H9 (cell line): ENCODE data around the gene FAF1. TPM values are rescaled to one million over a fixed set of nuclear protein-coding genes. Genes with fewer than 3 reads are reported as not detected.

Experiments
- DNase-seq: peaks from one replicate; pipeline ENCODE4 v3.0.0-alpha.2; 2017
- H2AFZ ChIP-seq: one replicate; pipeline ENCODE4 v1.6.1; 2013; ENCODE audit warnings: mild to moderate bottlenecking, low read length, control low read depth, moderate library complexity
- H2AK5ac ChIP-seq: 2 replicates; pipeline ENCODE4 v1.6.1; 2013; ENCODE audit warnings: low read length, control low read depth, mixed read lengths; ENCODE audit not compliant: insufficient read length
- H2BK120ac ChIP-seq: one replicate; pipeline ENCODE4 v1.6.1; 2013; ENCODE audit warnings: low read depth, mild to moderate bottlenecking, low read length, control low read depth, inconsistent platforms; ENCODE audit not compliant: poor library complexity, severe bottlenecking
- H2BK12ac ChIP-seq: 2 replicates; pipeline ENCODE4 v1.6.1; 2013; ENCODE audit warnings: low read length, control low read depth, mixed read lengths, low read depth; ENCODE audit not compliant: insufficient read length
- H2BK15ac ChIP-seq: 2 replicates; pipeline ENCODE4 v1.6.1; 2013; ENCODE audit warnings: low read depth, low read length, control low read depth
- H2BK20ac ChIP-seq: one replicate; pipeline ENCODE4 v1.6.1; 2013; ENCODE audit warnings: low read depth, mild to moderate bottlenecking, low read length, control low read depth, inconsistent platforms; ENCODE audit not compliant: poor library complexity, severe bottlenecking
- H2BK5ac ChIP-seq: 2 replicates; pipeline ENCODE4 v1.6.1; 2013; ENCODE audit warnings: low read length, control low read depth, mixed read lengths; ENCODE audit not compliant: insufficient read length
- H3K14ac ChIP-seq: 2 replicates; pipeline ENCODE4 v1.6.1; 2013; ENCODE audit warnings: low read length, control low read depth; ENCODE audit not compliant: insufficient read depth
- H3K18ac ChIP-seq: 2 replicates; pipeline ENCODE4 v1.6.1; 2013; ENCODE audit warnings: low read depth, mild to moderate bottlenecking, mixed read lengths, low read length, control low read depth; ENCODE audit not compliant: insufficient read length
- H3K23ac ChIP-seq: 2 replicates; pipeline ENCODE4 v1.6.1; 2013; ENCODE audit warnings: low read length, control low read depth, mixed read lengths, low read depth; ENCODE audit not compliant: insufficient read length
- H3K23me2 ChIP-seq: 2 replicates; pipeline ENCODE4 v1.6.1; 2013; ENCODE audit warnings: low read depth, mild to moderate bottlenecking, mixed read lengths, low read length, control low read depth; ENCODE audit not compliant: insufficient read length, poor library complexity, severe bottlenecking
- H3K27ac ChIP-seq: 2 replicates; pipeline ENCODE4 v1.5.1; 2013; ENCODE audit warnings: low read length, control low read depth, mixed read lengths, low read depth; ENCODE audit not compliant: insufficient read length
- H3K27me3 ChIP-seq: 2 replicates; pipeline ENCODE4 v1.6.1; 2013; ENCODE audit warnings: low read length, control low read depth, inconsistent platforms; ENCODE audit not compliant: insufficient read depth
- H3K4ac ChIP-seq: 2 replicates; pipeline ENCODE4 v1.6.1; 2013; ENCODE audit warnings: low read depth, mild to moderate bottlenecking, control low read depth, inconsistent platforms, low read length, moderate library complexity
- H3K4me1 ChIP-seq: 2 replicates; pipeline ENCODE4 v1.6.1; 2013; ENCODE audit warnings: low read length, control low read depth, inconsistent platforms; ENCODE audit not compliant: insufficient read depth
- H3K4me2 ChIP-seq: 2 replicates; pipeline ENCODE4 v1.6.1; 2013; ENCODE audit warnings: low read length, control low read depth, mixed read lengths; ENCODE audit not compliant: insufficient read length, insufficient read depth
- H3K56ac ChIP-seq: 2 replicates; pipeline ENCODE4 v1.6.1; 2013; ENCODE audit warnings: low read depth, mild to moderate bottlenecking, mixed read lengths, low read length, control low read depth; ENCODE audit not compliant: insufficient read length
- H3K79me1 ChIP-seq: 2 replicates; pipeline ENCODE4 v1.6.1; 2013; ENCODE audit warnings: low read depth, mild to moderate bottlenecking, moderate library complexity, low read length, control low read depth, inconsistent platforms; ENCODE audit not compliant: insufficient read depth, poor library complexity, severe bottlenecking
- H3K79me2 ChIP-seq: 2 replicates; pipeline ENCODE4 v1.6.1; 2013; ENCODE audit warnings: low read length, control low read depth, inconsistent platforms; ENCODE audit not compliant: insufficient read depth
- H3K9ac ChIP-seq: 2 replicates; pipeline ENCODE4 v1.6.1; 2013; ENCODE audit warnings: low read length, control low read depth, mixed read lengths; ENCODE audit not compliant: insufficient read length; ENCODE audit errors: extremely low read depth
- H3K9me3 ChIP-seq: one replicate; pipeline ENCODE4 v1.6.1; 2013; ENCODE audit warnings: low read depth, low read length, inconsistent platforms; ENCODE audit not compliant: control insufficient read depth
- H3T11ph ChIP-seq: one replicate; pipeline ENCODE4 v1.6.1; 2013; ENCODE audit warnings: mild to moderate bottlenecking, low read length, control low read depth, inconsistent platforms
- H4K20me1 ChIP-seq: one replicate; pipeline ENCODE4 v1.6.1; 2013; ENCODE audit not compliant: control insufficient read depth, insufficient read length, insufficient read depth
- H4K5ac ChIP-seq: 2 replicates; pipeline ENCODE4 v1.6.1; 2013; ENCODE audit warnings: low read depth, mild to moderate bottlenecking, mixed read lengths, low read length, control low read depth; ENCODE audit not compliant: insufficient read length
- H4K8ac ChIP-seq: replicated peaks from 2 replicates; pipeline ENCODE4 v1.6.1; 2013; ENCODE audit warnings: low read length, control low read depth, mixed read lengths, low read depth; ENCODE audit not compliant: insufficient read length
- H4K91ac ChIP-seq: 2 replicates; pipeline ENCODE4 v1.6.1; 2013; ENCODE audit warnings: low read depth, mild to moderate bottlenecking, moderate library complexity, mixed read lengths, low read length, control low read depth; ENCODE audit not compliant: insufficient read length
- H3K27ac Mint-ChIP-seq, 3 experiments: 2 replicates in 2 of 3; 3 replicates in 1 of 3; pipeline ENCODE4 v1.8.0; 2020 to 2021; ENCODE audit warnings: mixed read lengths in 3 of 3, mild to moderate bottlenecking in 1 of 3, moderate library complexity in 1 of 3
- H3K27me3 Mint-ChIP-seq: 2 replicates; pipeline ENCODE4 v1.8.0; 2021; ENCODE audit warnings: low read depth, mild to moderate bottlenecking, moderate library complexity, mixed read lengths
- H3K36me3 Mint-ChIP-seq, 3 experiments: 2 replicates in 2 of 3; 3 replicates in 1 of 3; pipeline ENCODE4 v1.8.0; 2020 to 2021; ENCODE audit warnings: low read depth in 3 of 3, mixed read lengths in 3 of 3; ENCODE audit not compliant: insufficient read depth in 1 of 3
- H3K4me1 Mint-ChIP-seq, 2 experiments: 2 replicates each; pipeline ENCODE4 v1.8.0; 2020; ENCODE audit warnings: mixed read lengths in 2 of 2
- H3K4me3 Mint-ChIP-seq, 2 experiments: 2 replicates in 1 of 2; 3 replicates in 1 of 2; pipeline ENCODE4 v1.8.0; 2020 to 2021; ENCODE audit warnings: mild to moderate bottlenecking in 2 of 2, mixed read lengths in 2 of 2, moderate library complexity in 1 of 2
- H3K9me3 Mint-ChIP-seq, 2 experiments: 2 replicates in 1 of 2; 3 replicates in 1 of 2; pipeline ENCODE4 v1.8.0; 2020; ENCODE audit warnings: mild to moderate bottlenecking in 2 of 2, mixed read lengths in 2 of 2, moderate library complexity in 1 of 2
- WGBS: extraction: QIAGEN DNeasy Blood & Tissue Kit; methylation state at CpG from one replicate; pipeline ENCODE4 v1.1.7; 2013; ENCODE audit warnings: missing lambda C conversion rate, low lambda C conversion rate, mixed read lengths; ENCODE audit not compliant: insufficient read length; ENCODE audit errors: extremely low coverage; 5-methylcytosine and 5-hydroxymethylcytosine counted together
- total RNA-seq: library from RNA; stranded (reverse); gene quantifications from 2 replicates; pipeline ENCODE4 v1.2.1, GENCODE V29; 2021
- TF ChIP-seq, protein P1 (sequence below): fragments of 200-600 bp; sonication (generic); conservative IDR thresholded peaks from 3 replicates; pipeline ENCODE4 v1.8.0; 2021; ENCODE audit warnings: antibody characterized with exemption, mild to moderate bottlenecking

The FAF1 gene
- total RNA-seq, 1 experiment from 2014 or later = 60.8 TPM

DNA sequence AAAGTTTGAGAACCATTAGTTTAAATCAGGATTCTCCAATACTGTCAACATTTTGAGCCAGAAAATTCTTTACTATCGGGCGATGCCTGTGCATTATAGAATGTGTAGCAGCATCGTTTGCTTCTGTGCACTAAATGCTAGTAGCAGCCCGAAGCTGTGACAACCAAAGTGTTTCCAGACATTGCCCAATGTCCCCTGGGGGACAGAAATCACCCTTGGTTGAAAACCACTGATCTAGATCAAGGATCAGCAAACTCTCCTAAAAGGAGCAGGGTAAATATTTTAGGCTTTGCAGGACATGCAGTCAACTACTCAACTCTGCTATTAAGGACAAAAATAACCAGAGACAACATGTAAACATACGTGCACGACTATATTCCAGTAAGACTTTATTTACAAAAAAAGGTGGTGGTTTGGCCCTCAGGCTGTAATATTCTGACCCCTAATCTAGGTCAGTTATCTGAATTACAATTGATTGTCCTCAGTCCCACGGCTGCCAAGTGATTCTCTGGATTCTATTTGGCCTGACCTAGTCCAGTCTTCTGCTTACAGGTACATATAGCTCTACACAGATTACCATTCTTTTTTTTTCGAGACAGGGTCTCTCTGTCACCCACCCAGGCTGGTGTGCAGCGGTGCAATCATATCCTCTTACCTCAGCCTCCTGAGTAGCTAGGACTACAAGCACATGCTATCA lies 10.6 kb downstream of the FAF1 start:
- no peak overlapping the region for H3K23ac ChIP-seq
- no peaks in the 10 kb centered on the region for H3K4me1 ChIP-seq
- H2AFZ ChIP-seq = no peak overlapping the region
- no peak overlapping the region for H2BK20ac ChIP-seq
- H3K56ac ChIP-seq = no peak overlapping the region
- no peak overlapping the region for H2AK5ac ChIP-seq
- H4K91ac ChIP-seq = no peak overlapping the region
- H3K27ac ChIP-seq = no peak overlapping the region
- no peak overlapping the region for H2BK15ac ChIP-seq
- no peak overlapping the region for H4K8ac ChIP-seq
- H3K79me2 ChIP-seq = peaks cover 19% of the 10 kb centered on the region; the same call in 1 of the 2 replicates
- Mint-ChIP-seq H3K36me3 (peaks cover 5 to 16% (median 13%) of the 10 kb centered on the region in 3 experiments; a peak in 6 of 7 replicates), H3K9me3 (peaks cover 5 to 7% of the 10 kb centered on the region in 2 experiments; a peak in 3 of 5 replicates), H3K27me3 (no peaks in the 10 kb centered on the region), H3K4me1 (no peaks in the 10 kb centered on the region), H3K27ac (no peak overlapping the region; a peak in 1 of 7 replicates), H3K4me3 (no peak overlapping the region)
- H3K4ac ChIP-seq = no peak overlapping the region
- H3K4me2 ChIP-seq = no peak overlapping the region
- no peak overlapping the region for H3K14ac ChIP-seq
- H3K27me3 ChIP-seq = no peaks in the 10 kb centered on the region
- no peaks in the 10 kb centered on the region for H3K9me3 ChIP-seq
- H2BK12ac ChIP-seq = no peak overlapping the region
- TF ChIP-seq, protein P1, sequence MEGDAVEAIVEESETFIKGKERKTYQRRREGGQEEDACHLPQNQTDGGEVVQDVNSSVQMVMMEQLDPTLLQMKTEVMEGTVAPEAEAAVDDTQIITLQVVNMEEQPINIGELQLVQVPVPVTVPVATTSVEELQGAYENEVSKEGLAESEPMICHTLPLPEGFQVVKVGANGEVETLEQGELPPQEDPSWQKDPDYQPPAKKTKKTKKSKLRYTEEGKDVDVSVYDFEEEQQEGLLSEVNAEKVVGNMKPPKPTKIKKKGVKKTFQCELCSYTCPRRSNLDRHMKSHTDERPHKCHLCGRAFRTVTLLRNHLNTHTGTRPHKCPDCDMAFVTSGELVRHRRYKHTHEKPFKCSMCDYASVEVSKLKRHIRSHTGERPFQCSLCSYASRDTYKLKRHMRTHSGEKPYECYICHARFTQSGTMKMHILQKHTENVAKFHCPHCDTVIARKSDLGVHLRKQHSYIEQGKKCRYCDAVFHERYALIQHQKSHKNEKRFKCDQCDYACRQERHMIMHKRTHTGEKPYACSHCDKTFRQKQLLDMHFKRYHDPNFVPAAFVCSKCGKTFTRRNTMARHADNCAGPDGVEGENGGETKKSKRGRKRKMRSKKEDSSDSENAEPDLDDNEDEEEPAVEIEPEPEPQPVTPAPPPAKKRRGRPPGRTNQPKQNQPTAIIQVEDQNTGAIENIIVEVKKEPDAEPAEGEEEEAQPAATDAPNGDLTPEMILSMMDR = no peak
- no peak overlapping the region for H3K9ac ChIP-seq
- DNase-seq = no peak
- H4K20me1 ChIP-seq = no peaks in the 10 kb centered on the region
- H3K18ac ChIP-seq = no peak overlapping the region
- H2BK120ac ChIP-seq = no peak overlapping the region
- WGBS = no CpG with 5 or more reads among the region's 9 CpGs
- H2BK5ac ChIP-seq = no peak overlapping the region
- H3K23me2 ChIP-seq = no peaks in the 10 kb centered on the region
- H3T11ph ChIP-seq = no peak overlapping the region
- peaks cover 14% of the 10 kb centered on the region for H3K79me1 ChIP-seq
- no peak overlapping the region for H4K5ac ChIP-seq
